Common myeloid progenitor, CD34-positive (primary cell): Measurements from ENCODE around the gene MARVELD3.

ENCODE experiments used
- CTCF ChIA-PET: fragments of 350-600 bp; sonication (Branson Sonifier 250); formaldehyde crosslinking; loops from one replicate; lab custom pipeline; 2021; ENCODE audit warnings: antibody characterized with exemption; lab: Charles Lee
- POLR2A ChIA-PET: fragments of 350-600 bp; sonication (Branson Sonifier 250); formaldehyde crosslinking; loops from one replicate; lab custom pipeline; 2021; ENCODE audit warnings: antibody characterized with exemption; lab: Charles Lee
- DNase-seq, 3 donors: peaks; one replicate each; pipeline versions ENCODE4 v3.0.0 to v3.0.0-alpha.2; 2013
- H3K27ac ChIP-seq, 2 experiments: 1 replicate in 1 of 2; 2 replicates in 1 of 2; pipeline ENCODE4 v1.7.0; 2013; ENCODE audit warnings: inconsistent platforms in 2 of 2, low read length in 2 of 2, mild to moderate bottlenecking in 2 of 2, low read depth in 1 of 2, moderate library complexity in 1 of 2; ENCODE audit not compliant: severe bottlenecking in 2 of 2, insufficient read depth in 1 of 2, poor library complexity in 1 of 2
- H3K27me3 ChIP-seq, 5 experiments: replicated peaks in 2 of 5; 1 replicate in 3 of 5; 2 replicates in 2 of 5; pipeline versions ENCODE4 v1.6.1 to v1.7.0; 2013; ENCODE audit warnings: low read length in 4 of 5, mild to moderate bottlenecking in 2 of 5, moderate library complexity in 2 of 5, inconsistent platforms in 1 of 5; ENCODE audit not compliant: insufficient read depth in 5 of 5, control insufficient read depth in 4 of 5
- H3K36me3 ChIP-seq, 4 experiments: 1 replicate in 2 of 4; 2 replicates in 2 of 4; pipeline versions ENCODE4 v1.6.1 to v1.7.0; 2013; ENCODE audit warnings: low read length in 3 of 4, control low read depth in 1 of 4, mild to moderate bottlenecking in 1 of 4; ENCODE audit not compliant: control insufficient read depth in 4 of 4, insufficient read depth in 4 of 4
- H3K4me1 ChIP-seq, 4 experiments: 1 replicate in 3 of 4; 2 replicates in 1 of 4; pipeline versions ENCODE4 v1.6.1 to v1.7.1; 2013; ENCODE audit warnings: low read length in 3 of 4, mild to moderate bottlenecking in 3 of 4, control low read depth in 1 of 4, inconsistent platforms in 1 of 4, moderate library complexity in 1 of 4; ENCODE audit not compliant: control insufficient read depth in 4 of 4, insufficient read depth in 4 of 4; ENCODE audit errors: control extremely low read depth in 1 of 4
- H3K4me3 ChIP-seq, 7 experiments: 1 replicate in 4 of 7; 2 replicates in 3 of 7; pipeline versions ENCODE4 v1.5.1 to v1.7.0; 2013; ENCODE audit warnings: mild to moderate bottlenecking in 7 of 7, low read length in 6 of 7, moderate library complexity in 6 of 7, inconsistent platforms in 2 of 7, low read depth in 2 of 7, control low read depth in 1 of 7; ENCODE audit not compliant: insufficient read depth in 4 of 7, control insufficient read depth in 1 of 7; ENCODE audit errors: extremely low read depth in 1 of 7
- H3K9me3 ChIP-seq, 5 experiments: 1 replicate in 4 of 5; 2 replicates in 1 of 5; pipeline versions ENCODE4 v1.6.1 to v1.7.1; 2013; ENCODE audit warnings: low read length in 4 of 5, mild to moderate bottlenecking in 2 of 5, inconsistent platforms in 1 of 5, low read depth in 1 of 5, moderate library complexity in 1 of 5; ENCODE audit not compliant: control insufficient read depth in 4 of 5, insufficient read depth in 2 of 5; ENCODE audit errors: control extremely low read depth in 1 of 5
- WGBS: methylation state at CpG from one replicate; pipeline ENCODE4 v1.1.5; 2013; ENCODE audit not compliant: insufficient coverage; 5-methylcytosine and 5-hydroxymethylcytosine counted together

MARVELD3 gene

GRCh38 chr16:71648921-71649320, 22.9 kb downstream of the MARVELD3 start:
- CTCF ChIA-PET: interaction anchor here (1.0 kb wide), 1 partner anchor 27 kb away, joined by 3 read pairs; no protein-coding TSS in a partner anchor

DNA sequence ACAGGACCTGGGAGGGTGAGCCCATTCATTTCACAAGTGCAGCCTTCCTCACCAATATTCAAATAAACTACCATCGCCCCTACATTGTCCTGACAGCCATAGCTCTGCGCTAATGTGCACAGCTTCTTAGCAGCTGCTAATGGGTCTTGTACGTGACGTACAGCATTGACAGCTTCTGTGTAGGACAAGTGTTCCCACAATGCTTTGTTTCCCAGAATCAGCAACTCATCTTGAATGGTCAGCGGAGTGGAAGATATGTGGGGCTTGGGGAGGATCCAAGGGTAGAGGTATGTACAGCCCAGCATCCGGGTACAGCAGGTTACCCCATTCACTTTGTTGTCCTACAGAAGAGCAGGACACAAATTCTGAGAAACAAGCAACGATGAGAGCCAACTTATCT, 23.7 kb downstream of the MARVELD3 start:
- ChIA-PET CTCF (interaction anchor here (1.0 kb wide), 1 partner anchor 26 kb away, joined by 3 read pairs; no protein-coding TSS in a partner anchor), POLR2A (no interaction called here)
- H3K4me3 ChIP-seq: no peak overlapping the region
- no peaks in the 10 kb centered on the region for H3K4me1 ChIP-seq
- no peaks in the 10 kb centered on the region for H3K27me3 ChIP-seq
- H3K27ac ChIP-seq: no peak overlapping the region
- no peak for DNase-seq
- peaks cover 8 to 31% (median 20%) of the 10 kb centered on the region in 4 experiments for H3K36me3 ChIP-seq
- no peaks in the 10 kb centered on the region for H3K9me3 ChIP-seq
- WGBS: 91% methylated on average over 4 of the region's 7 CpGs

More at GRCh38 chr16:71648921-71649320, 22.9 kb downstream of the MARVELD3 start:
- no peaks in the 10 kb centered on the region for H3K27me3 ChIP-seq
- POLR2A ChIA-PET: no interaction called here
- H3K9me3 ChIP-seq: no peaks in the 10 kb centered on the region
- H3K36me3 ChIP-seq: peaks cover 4 to 27% (median 16%) of the 10 kb centered on the region in 4 experiments
- no peaks in the 10 kb centered on the region for H3K4me1 ChIP-seq
- 100% methylated on average over 5 of the region's 6 CpGs for WGBS
- no peak overlapping the region for H3K27ac ChIP-seq
- no peak for DNase-seq
- H3K4me3 ChIP-seq: no peak overlapping the region

- ChIA-PET POLR2A (interaction anchor here (0.6 kb wide), 1 partner anchor 145 kb away, joined by 4 read pairs; no protein-coding TSS in a partner anchor), CTCF (interaction anchor here (1.3 kb wide), 1 partner anchor 12 kb away, joined by 3 read pairs; no protein-coding TSS in a partner anchor)
- no peak for DNase-seq
Observed at GRCh38 chr16:71658771-71659170, 32.8 kb downstream of the MARVELD3 start.

GRCh38 chr16:71659471-71659870, 33.5 kb downstream of the MARVELD3 start:
- DNase-seq: no peak
- POLR2A ChIA-PET: no interaction called here
- no peak overlapping the region for H3K4me3 ChIP-seq
- no peaks in the 10 kb centered on the region for H3K4me1 ChIP-seq
- CTCF ChIA-PET: interaction anchor here (1.3 kb wide), 1 partner anchor 12 kb away, joined by 3 read pairs; no protein-coding TSS in a partner anchor
- no peak overlapping the region for H3K27ac ChIP-seq
- no peaks in the 10 kb centered on the region for H3K9me3 ChIP-seq
- H3K36me3 ChIP-seq: peaks cover 9 to 28% (median 23%) of the 10 kb centered on the region in 4 experiments
- WGBS: 90% methylated on average over 2 of the region's 2 CpGs
- no peaks in the 10 kb centered on the region for H3K27me3 ChIP-seq

More at GRCh38 chr16:71658771-71659170, 32.8 kb downstream of the MARVELD3 start:
- WGBS: 85% methylated on average over 3 of the region's 4 CpGs
- H3K4me3 ChIP-seq: no peak overlapping the region
- no peaks in the 10 kb centered on the region for H3K4me1 ChIP-seq
- H3K36me3 ChIP-seq: peaks cover 11 to 29% (median 25%) of the 10 kb centered on the region in 4 experiments
- no peaks in the 10 kb centered on the region for H3K27me3 ChIP-seq
- no peaks in the 10 kb centered on the region for H3K9me3 ChIP-seq
- no peak overlapping the region for H3K27ac ChIP-seq

DNA sequence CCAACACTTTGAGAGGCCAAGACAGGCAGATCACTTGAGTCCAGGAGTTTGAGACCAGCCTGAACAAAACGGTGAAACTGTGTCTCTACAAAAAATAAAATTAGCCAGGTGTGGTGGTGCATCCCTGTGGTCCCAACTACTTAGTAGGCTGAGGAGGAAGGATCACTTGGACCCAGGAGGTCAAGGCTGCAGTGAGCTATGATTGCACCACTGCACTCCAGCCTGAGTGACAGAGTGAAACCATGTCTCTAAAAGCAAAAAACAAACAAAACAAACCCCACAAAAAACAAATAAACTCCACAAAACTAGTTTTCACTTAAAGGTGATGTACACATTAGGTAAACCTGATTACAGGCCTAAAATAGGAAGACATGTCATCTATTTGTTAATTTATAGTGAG, 40.3 kb downstream of the MARVELD3 start:
- CTCF ChIA-PET: interaction anchor here (0.6 kb wide), 1 partner anchor 62 kb away, joined by 3 read pairs; no protein-coding TSS in a partner anchor
- WGBS: 88% methylated on average over 1 of the region's 1 CpG
- H3K4me1 ChIP-seq: no peaks in the 10 kb centered on the region
- no peak overlapping the region for H3K27ac ChIP-seq
- H3K36me3 ChIP-seq: peaks cover 0 to 41% (median 16%) of the 10 kb centered on the region in 4 experiments
- no peaks in the 10 kb centered on the region for H3K27me3 ChIP-seq
- no peaks in the 10 kb centered on the region for H3K9me3 ChIP-seq
- POLR2A ChIA-PET: no interaction called here
- no peak for DNase-seq
- no peak overlapping the region for H3K4me3 ChIP-seq

GRCh38 chr16:71666928-71667707, 41.1 kb downstream of the MARVELD3 start:
- Histone ChIP-seq H3K4me3 (no peak overlapping the region), H3K27ac (no peak overlapping the region), H3K27me3 (no peaks in the 10 kb centered on the region), H3K36me3 (peaks cover 0 to 45% (median 16%) of the 10 kb centered on the region in 4 experiments), H3K9me3 (no peaks in the 10 kb centered on the region), H3K4me1 (no peaks in the 10 kb centered on the region)
- no peak for DNase-seq
- CTCF ChIA-PET: no interaction called here
- POLR2A ChIA-PET: no interaction called here
- WGBS: 96% methylated on average over 4 of the region's 4 CpGs
